MM.1S (cell line): ENCODE data around the gene KRTAP19-8.

Experiments
- DNase-seq: peaks from one replicate; pipeline ENCODE4 v3.0.0-alpha.2; 2015
- H2AFZ ChIP-seq: fragments of 300-600 bp; sonication (generic); 2 replicates; pipeline ENCODE4 v1.6.0; 2016; ENCODE audit warnings: antibody characterized with exemption, low read length
- H3F3A ChIP-seq: fragments of 300-600 bp; sonication (generic); 2 replicates; pipeline ENCODE4 v1.6.1; 2016; ENCODE audit warnings: mild to moderate bottlenecking, antibody characterized with exemption, low read length, moderate library complexity, mixed read lengths; ENCODE audit not compliant: insufficient read depth
- H3K27ac ChIP-seq: fragments of 300-600 bp; sonication (generic); 2 replicates; pipeline ENCODE4 v1.5.1; 2016; ENCODE audit warnings: mild to moderate bottlenecking, low read length
- H3K27me3 ChIP-seq: fragments of 300-600 bp; sonication (generic); replicated peaks from 2 replicates; pipeline ENCODE4 v1.6.0; 2016; ENCODE audit warnings: low read length; ENCODE audit not compliant: insufficient read depth
- H3K36me3 ChIP-seq: fragments of 300-600 bp; sonication (generic); replicated peaks from 2 replicates; pipeline ENCODE4 v1.6.1; 2016; ENCODE audit warnings: mild to moderate bottlenecking, low read length, mixed read lengths; ENCODE audit not compliant: insufficient read depth
- H3K4me1 ChIP-seq: fragments of 300-600 bp; sonication (generic); 2 replicates; pipeline ENCODE4 v1.6.1; 2016; ENCODE audit warnings: low read length, mixed read lengths
- H3K4me2 ChIP-seq: fragments of 300-600 bp; sonication (generic); 2 replicates; pipeline ENCODE4 v1.6.0; 2016; ENCODE audit warnings: low read depth, low read length
- H3K4me3 ChIP-seq: fragments of 300-600 bp; sonication (generic); 2 replicates; pipeline ENCODE4 v1.5.1; 2016; ENCODE audit warnings: low read length, mixed read lengths
- H3K79me2 ChIP-seq: fragments of 300-600 bp; sonication (generic); 2 replicates; pipeline ENCODE4 v1.6.1; 2016; ENCODE audit warnings: mixed run types, low read length, mixed read lengths
- H3K9ac ChIP-seq: fragments of 300-600 bp; sonication (generic); 2 replicates; pipeline ENCODE4 v1.6.1; 2016; ENCODE audit warnings: low read length, mixed read lengths
- H3K9me2 ChIP-seq: fragments of 300-600 bp; sonication (generic); replicated peaks from 2 replicates; pipeline ENCODE4 v1.6.1; 2016; ENCODE audit warnings: mild to moderate bottlenecking, low read length, mixed read lengths; ENCODE audit not compliant: insufficient read depth
- H3K9me3 ChIP-seq: fragments of 300-600 bp; sonication (generic); replicated peaks from 2 replicates; pipeline ENCODE4 v1.6.1; 2016; ENCODE audit warnings: mild to moderate bottlenecking, low read length, mixed read lengths; ENCODE audit not compliant: insufficient read depth
- H4K20me1 ChIP-seq: fragments of 300-600 bp; sonication (generic); 2 replicates; pipeline ENCODE4 v1.6.1; 2016; ENCODE audit warnings: mild to moderate bottlenecking, low read length, moderate library complexity, mixed read lengths; ENCODE audit not compliant: insufficient read depth
- CTCF ChIP-seq: fragments of 300-600 bp; sonication (generic); IDR thresholded peaks from 2 replicates; pipeline ENCODE4 v1.5.1; 2016; ENCODE audit warnings: antibody characterized with exemption, low read length, mixed read lengths
- EZH2 ChIP-seq: fragments of 300-600 bp; sonication (generic); optimal IDR thresholded peaks from 2 replicates; pipeline ENCODE3; 2017; ENCODE audit warnings: low read depth, mild to moderate bottlenecking, antibody characterized with exemption, low read length, mixed read lengths
- EZH2phosphoT487 ChIP-seq: fragments of 300-600 bp; sonication (generic); IDR thresholded peaks from 2 replicates; pipeline ENCODE4 v1.6.1; 2018; ENCODE audit warnings: antibody characterized with exemption, low read length

KRTAP19-8 gene

GRCh38 chr21:31011412-31011811 is 26.9 kb downstream of the KRTAP19-8 start:
- H3K27me3 ChIP-seq = no peaks in the 10 kb centered on the region
- no peak overlapping the region for H3K4me3 ChIP-seq
- H3K27ac ChIP-seq = no peak overlapping the region
- DNase-seq = no peak
- H3K79me2 ChIP-seq = no peaks in the 10 kb centered on the region
- no peak overlapping the region for H2AFZ ChIP-seq
- H4K20me1 ChIP-seq = no peaks in the 10 kb centered on the region
- H3F3A ChIP-seq = no peaks in the 10 kb centered on the region; the same call in 1 of the 2 replicates
- H3K9me3 ChIP-seq = no peaks in the 10 kb centered on the region
- no peaks in the 10 kb centered on the region for H3K9me2 ChIP-seq
- H3K36me3 ChIP-seq = no peaks in the 10 kb centered on the region
- H3K4me1 ChIP-seq = 0 out of 2 replicates have a peak, but pooled peaks cover 4% of the 10 kb centered on the region
- TF ChIP-seq EZH2 (no peak), CTCF (no peak)
- H3K9ac ChIP-seq = no peak overlapping the region
- H3K4me2 ChIP-seq = no peak overlapping the region

GRCh38 chr21:31008355-31008754 is 29.9 kb downstream of the KRTAP19-8 start:
- H3K9ac ChIP-seq = no peak overlapping the region
- no peaks in the 10 kb centered on the region for H3K79me2 ChIP-seq
- H2AFZ ChIP-seq = no peak overlapping the region
- TF ChIP-seq EZH2 = no peak
- no peak for TF ChIP-seq EZH2phosphoT487
- TF ChIP-seq CTCF = no peak
- no peak for DNase-seq
- no peaks in the 10 kb centered on the region for H3K9me3 ChIP-seq
- H3F3A ChIP-seq = no peaks in the 10 kb centered on the region; the same call in 1 of the 2 replicates
- H3K36me3 ChIP-seq = no peaks in the 10 kb centered on the region
- 0 out of 2 replicates have a peak, but pooled peaks cover 4% of the 10 kb centered on the region for H3K4me1 ChIP-seq
- no peaks in the 10 kb centered on the region for H3K9me2 ChIP-seq
- H3K4me3 ChIP-seq = no peak overlapping the region
- H4K20me1 ChIP-seq = no peaks in the 10 kb centered on the region
- H3K4me2 ChIP-seq = no peak overlapping the region
- H3K27ac ChIP-seq = no peak overlapping the region
- H3K27me3 ChIP-seq = no peaks in the 10 kb centered on the region

- Histone ChIP-seq H3K79me2 (no peaks in the 10 kb centered on the region), H3K4me1 (no peaks in the 10 kb centered on the region), H3K4me2 (no peak overlapping the region), H3F3A (no peaks in the 10 kb centered on the region), H3K9me3 (no peaks in the 10 kb centered on the region), H4K20me1 (no peaks in the 10 kb centered on the region), H3K27ac (no peak overlapping the region), H3K9me2 (no peaks in the 10 kb centered on the region), H2AFZ (no peak overlapping the region), H3K4me3 (no peak overlapping the region), H3K9ac (no peak overlapping the region), H3K36me3 (no peaks in the 10 kb centered on the region), H3K27me3 (no peaks in the 10 kb centered on the region)
- no peak for DNase-seq
- TF ChIP-seq EZH2phosphoT487 (no peak), CTCF (no peak), EZH2 (no peak)
Observed at GRCh38 chr21:31005019-31005418, 33.3 kb downstream of the KRTAP19-8 start.
